Measurements from ENCODE around the gene SUPT5H.

Gene SUPT5H

DNA sequence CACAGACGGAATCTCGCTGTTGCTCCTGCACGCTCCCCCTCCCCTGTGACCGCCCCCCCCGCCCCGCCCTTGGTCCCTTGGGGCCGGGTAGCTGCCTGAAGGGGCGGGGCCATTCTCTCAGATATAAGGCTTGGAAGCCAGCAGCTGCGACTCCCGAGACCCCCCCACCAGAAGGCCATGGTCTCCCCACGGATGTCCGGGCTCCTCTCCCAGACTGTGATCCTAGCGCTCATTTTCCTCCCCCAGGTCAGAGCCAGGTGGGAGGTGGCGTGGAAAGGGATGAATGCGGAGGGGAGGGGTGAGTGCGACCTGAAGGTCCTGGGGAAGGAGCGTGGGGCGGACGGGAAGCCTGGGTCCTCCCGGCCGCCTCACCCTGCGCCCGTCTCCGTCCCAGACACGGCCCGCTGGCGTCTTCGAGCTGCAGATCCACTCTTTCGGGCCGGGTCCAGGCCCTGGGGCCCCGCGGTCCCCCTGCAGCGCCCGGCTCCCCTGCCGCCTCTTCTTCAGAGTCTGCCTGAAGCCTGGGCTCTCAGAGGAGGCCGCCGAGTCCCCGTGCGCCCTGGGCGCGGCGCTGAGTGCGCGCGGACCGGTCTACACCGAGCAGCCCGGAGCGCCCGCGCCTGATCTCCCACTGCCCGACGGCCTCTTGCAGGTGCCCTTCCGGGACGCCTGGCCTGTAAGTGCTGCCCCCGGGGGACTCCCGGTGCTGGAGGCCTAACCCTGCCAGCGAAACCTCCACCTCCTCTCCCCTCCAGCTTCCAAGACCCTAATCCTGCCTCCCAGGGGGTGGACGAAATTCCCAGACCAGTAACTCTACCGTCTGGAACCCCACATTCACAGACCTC is 53.6 kb downstream of the SUPT5H start, which contains the start of gene DLL3:
Gene DLL3 (plus strand): TSS at position 150 of the 845 bp plus-strand sequence. CDS start 28 bp downstream, at position 178.
- DNase-seq: no peak

DNA sequence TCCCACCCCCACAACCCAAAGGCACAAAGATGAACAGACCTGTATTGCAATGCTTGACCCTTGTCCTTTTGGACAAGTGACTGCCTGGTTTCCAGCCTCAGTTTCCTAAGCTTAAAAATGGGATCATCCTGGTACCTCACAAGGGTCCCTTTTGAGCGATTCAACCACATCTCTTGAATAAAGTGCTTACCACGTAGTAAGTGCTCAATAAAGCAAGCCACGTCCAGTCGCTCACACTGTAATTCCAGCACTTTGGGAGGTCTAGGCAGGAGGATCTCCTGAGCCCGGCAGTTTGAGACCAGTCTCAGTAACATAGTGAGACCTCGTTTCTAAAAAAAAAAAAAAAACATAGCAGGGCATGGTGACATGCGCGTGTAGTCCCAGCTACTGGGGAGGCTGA is 54.5 kb downstream of the SUPT5H start:
- DNase-seq: no peak

DNA sequence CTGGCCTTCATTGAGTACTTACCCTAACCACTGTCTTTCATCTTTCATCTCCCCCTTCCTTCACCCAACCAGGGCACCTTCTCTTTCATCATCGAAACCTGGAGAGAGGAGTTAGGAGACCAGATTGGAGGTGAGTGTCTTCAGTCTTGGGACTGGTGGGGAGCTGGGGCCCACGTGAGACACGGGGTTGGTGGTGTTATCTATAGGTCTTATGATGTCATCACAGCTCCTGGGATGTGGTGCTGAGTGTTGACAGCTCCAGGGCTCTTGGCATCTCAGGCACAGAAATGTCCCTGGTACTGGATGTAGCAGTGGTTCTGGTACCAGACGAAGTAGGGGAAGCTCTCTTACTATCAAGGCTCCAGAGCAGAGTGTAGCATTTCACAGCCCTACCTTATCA is 55.2 kb downstream of the SUPT5H start:
- DNase-seq: no peak

GRCh38 chr19:39501340-39501739 is 56.0 kb downstream of the SUPT5H start:
- DNase-seq: no peak

DNA sequence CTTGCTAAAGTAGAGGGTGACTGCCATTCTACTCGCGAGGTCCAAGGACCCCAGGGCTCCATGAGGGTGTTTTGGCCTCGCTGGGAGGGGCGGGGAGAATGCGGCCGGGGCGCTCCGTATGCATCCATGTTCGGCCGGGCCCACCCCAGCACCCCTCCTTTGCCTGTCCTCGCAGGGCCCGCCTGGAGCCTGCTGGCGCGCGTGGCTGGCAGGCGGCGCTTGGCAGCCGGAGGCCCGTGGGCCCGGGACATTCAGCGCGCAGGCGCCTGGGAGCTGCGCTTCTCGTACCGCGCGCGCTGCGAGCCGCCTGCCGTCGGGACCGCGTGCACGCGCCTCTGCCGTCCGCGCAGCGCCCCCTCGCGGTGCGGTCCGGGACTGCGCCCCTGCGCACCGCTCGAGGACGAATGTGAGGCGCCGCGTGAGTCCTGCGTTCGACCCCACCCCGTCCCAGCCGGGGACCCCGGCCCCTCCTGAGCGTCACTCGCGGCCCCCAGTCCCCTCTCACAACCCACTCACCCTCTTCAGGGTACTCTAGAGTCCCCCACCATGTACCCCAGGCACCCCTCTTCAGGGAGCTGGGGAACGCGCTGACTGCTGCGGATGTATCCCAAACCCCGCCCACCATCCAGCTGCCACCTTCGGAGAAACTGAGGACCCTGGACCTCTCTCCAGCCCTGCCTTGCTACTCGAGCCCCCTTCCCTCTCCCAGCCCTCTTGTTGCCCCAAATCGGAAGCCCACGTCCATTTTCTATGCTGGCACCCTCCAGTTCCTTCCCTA is 57.4 kb downstream of the SUPT5H start:
- peak; percentile 77 for DNase-seq

DNA sequence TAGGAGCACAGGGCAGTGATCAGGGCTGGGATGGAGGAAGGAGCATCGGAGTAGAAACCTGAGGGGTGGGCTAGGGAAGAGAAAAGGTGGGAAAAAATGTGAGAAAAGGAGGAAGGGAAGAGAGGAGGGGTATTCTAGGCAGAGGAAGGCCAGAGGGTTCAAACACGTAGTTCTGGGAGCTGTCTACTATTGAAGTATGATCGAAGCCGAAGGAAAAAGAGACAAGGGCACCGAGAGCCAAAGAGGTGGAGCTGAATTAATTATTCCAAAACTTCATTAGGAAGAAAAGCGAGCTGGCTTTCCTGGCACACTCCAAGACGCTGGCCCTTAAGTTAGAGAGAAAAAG is 61.2 kb downstream of the SUPT5H start:
- no peak for DNase-seq

DNA sequence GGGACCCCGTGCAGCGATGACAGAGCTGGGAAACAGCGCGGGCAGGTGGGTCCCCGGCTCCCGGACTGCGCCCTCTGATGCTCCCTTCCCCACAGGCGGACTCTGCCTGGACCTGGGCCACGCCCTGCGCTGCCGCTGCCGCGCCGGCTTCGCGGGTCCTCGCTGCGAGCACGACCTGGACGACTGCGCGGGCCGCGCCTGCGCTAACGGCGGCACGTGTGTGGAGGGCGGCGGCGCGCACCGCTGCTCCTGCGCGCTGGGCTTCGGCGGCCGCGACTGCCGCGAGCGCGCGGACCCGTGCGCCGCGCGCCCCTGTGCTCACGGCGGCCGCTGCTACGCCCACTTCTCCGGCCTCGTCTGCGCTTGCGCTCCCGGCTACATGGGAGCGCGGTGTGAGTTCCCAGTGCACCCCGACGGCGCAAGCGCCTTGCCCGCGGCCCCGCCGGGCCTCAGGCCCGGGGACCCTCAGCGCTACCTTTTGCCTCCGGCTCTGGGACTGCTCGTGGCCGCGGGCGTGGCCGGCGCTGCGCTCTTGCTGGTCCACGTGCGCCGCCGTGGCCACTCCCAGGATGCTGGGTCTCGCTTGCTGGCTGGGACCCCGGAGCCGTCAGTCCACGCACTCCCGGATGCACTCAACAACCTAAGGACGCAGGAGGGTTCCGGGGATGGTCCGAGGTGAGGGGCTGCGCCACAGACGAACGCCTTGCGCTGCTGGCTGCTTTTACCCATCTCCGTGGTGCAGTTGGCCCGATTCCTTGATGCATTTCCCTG is 61.7 kb downstream of the SUPT5H start:
- DNase-seq: peak; percentile 56

- DNase-seq: no peak
Measured at GRCh38 chr19:39507715-39508364, 62.5 kb downstream of the SUPT5H start.

GRCh38 chr19:39508629-39509028 is 63.2 kb downstream of the SUPT5H start:
- DNase-seq: no peak

- DNase-seq: no peak
Measured at GRCh38 chr19:39509233-39509632, 63.9 kb downstream of the SUPT5H start.

DNA sequence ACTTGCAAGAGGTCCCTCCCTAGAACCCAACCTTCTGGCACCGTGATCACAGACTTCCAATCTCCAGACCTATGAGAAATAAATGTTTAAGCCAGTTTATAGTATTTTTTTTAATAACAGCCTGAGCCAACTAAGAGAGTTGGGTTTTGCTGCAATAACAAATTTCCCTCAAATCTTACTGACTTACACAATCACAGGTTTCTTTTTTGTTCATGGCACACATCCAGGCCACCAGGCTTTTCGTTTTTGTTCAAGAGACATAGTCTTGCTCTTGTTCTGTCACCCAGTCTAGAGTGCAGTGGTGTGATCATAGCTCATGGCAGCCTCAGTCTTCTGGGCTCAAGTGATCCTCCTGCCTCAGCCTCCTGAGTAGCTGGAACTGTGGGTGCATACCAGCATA is 67.6 kb downstream of the SUPT5H start:
- no peak for DNase-seq

GRCh38 chr19:39514840-39515550 is 69.6 kb downstream of the SUPT5H start, which contains the start of gene SELENOV:
Gene SELENOV (plus strand): TSS chr19:39515139. CDS start chr19:39515213, 74 bp downstream.
- peak; percentile 16 for DNase-seq

GRCh38 chr19:39515551-39516191 is 70.3 kb downstream of the SUPT5H start:
- DNase-seq: no peak

GRCh38 chr19:39516270-39516669 is 70.9 kb downstream of the SUPT5H start:
- DNase-seq: no peak

DNA sequence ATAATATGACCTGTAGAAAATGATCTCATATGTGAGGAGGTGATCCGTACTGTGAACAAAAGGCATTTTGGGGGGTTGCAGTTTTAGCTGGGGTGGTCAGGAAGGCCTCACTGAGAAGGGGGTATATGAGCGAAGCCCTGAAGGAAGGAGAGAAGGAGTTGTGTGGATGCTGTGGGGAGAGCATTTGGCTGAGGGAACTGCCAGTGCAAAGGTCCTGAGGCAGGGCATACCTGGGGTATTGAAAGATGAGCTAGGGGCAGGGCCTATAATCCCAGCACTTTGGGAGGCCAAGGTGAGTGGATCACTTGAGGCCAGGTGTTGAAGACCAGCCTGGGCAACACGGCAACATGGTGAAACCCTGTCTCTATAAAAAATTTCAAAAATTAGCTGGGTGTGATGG is 72.0 kb downstream of the SUPT5H start:
- DNase-seq: no peak

- no peak for DNase-seq
Measured at GRCh38 chr19:39518458-39518857, 73.1 kb downstream of the SUPT5H start.

- no peak for DNase-seq
Measured at GRCh38 chr19:39518975-39519374, 73.6 kb downstream of the SUPT5H start.

DNA sequence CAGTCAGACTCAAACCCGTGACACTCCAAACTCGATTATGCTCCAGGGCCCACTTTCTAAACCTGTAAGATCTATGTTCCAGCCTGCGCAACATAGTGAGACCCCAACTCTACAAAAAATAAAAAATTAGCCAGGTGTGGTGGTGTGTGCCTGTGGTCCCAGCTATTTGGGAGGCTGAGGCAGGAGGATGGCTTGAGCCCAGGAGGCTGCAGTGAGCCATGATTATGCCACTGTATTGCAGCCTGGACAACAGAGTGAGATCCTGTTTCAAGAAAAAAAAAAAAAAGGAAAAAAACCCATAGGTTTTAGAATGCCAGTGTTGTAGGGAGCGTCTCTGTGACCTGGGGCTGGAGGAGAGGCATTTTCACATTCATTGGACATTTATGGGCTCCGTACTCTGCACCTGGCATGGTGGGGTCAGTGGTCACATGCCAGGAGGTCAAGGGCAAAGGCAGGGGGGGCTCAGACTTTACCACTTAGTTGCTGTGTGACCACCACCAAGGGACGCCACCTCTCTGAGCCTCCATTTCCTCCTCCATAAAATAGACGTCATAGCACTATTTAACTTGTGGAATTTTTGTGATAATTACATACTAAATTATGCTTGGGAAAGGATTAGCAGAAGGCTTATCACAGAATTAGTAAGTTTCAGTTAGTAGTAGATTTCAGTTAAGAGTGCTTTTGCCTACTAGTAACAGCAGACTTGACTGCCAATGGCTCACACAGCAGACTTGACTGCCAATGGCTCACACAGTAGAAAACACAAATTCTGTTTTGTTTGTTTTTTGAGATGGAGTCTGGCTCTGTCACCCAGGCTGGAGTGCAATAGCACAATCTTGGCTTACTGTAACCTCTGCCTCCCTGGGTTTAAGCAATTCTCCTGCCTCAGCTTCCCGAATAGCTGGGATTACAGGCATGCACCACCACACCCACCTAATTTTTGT is 75.4 kb downstream of the SUPT5H start:
- no peak for DNase-seq

- no peak for DNase-seq
Measured at GRCh38 chr19:39524495-39524894, 79.1 kb downstream of the SUPT5H start.

DNA sequence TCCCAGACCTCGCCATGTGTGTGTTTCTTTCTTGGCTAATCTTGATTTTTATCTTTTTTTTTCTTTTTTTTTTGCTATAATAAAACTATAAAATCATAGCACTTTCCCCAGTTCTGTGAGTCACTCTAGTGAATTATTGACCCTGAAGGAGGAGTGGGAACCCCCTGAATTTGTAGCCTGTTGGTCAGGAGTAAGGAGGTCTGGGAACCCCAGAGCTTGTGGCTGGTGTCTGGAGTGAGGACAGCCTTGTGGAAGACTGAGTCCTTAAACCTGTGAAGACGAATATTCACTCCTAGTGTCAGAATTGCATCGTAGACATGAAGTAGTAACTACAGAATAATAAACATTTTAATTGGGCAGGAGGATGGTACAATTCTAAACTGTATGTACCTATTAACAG is 79.8 kb downstream of the SUPT5H start:
- DNase-seq: no peak

All from CD4-positive, alpha-beta T cell treated with Interferon gamma for 1 hour (primary cell).